ENCODE data around the gene GSDME.

DNA sequence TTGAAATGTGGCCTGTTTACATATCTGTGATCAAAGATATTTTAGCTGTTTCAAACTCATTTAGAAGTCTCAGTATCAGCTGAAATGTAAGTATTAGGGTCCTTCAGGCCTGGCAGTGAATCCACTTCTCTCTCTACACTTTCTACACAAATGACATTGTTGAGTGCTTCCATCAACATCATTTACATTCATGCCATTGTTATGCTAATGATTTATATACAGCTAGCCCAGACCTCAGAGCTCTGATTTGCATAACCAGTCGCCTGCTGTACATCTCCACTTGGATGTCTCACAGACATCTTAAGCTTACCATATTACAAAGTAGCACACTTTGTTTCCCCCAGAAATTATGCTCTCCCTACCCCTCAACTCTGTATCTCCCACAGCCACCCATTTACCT, 71.6 kb downstream of the GSDME start:
- TF ChIP-seq ETV6 (conservative IDR thresholded peaks at IDR 0.05 in 1 of 2, IDR thresholded peaks at IDR 0.05 in 1 of 2; ENCODE audit: borderline replicate concordance in 1 of 2, low read depth in 1 of 2): no peak
- no peak for TF ChIP-seq NFYB (IDR thresholded peaks at IDR 0.05; ENCODE audit: insufficient read depth, low read depth, low read length)
